Fibroblast of the aortic adventitia (primary cell): ENCODE data around the gene POLR3E. TPM values are rescaled to one million over a fixed set of nuclear protein-coding genes. Genes with fewer than 3 reads are reported as not detected.

Experiments
- DNase-seq: peaks from one replicate; pipeline ENCODE4 v3.0.0-alpha.2; 2010; ENCODE audit warnings: low read depth
- H3K4me3 ChIP-seq: 2 replicates; pipeline ENCODE4 v1.5.1; 2011; ENCODE audit warnings: low read depth, mild to moderate bottlenecking, control low read depth, low read length, moderate library complexity
- total RNA-seq: library from RNA; depleted of rRNA; stranded (reverse); fragments of >200 nt; gene quantifications from 2 replicates; pipeline ENCODE4 v1.2.3, GENCODE V29; 2012; ENCODE audit warnings: low replicate concordance
- TF ChIP-seq, protein P1 (sequence below): IDR thresholded peaks from 2 replicates; pipeline ENCODE4 v1.5.1; 2011; ENCODE audit warnings: mild to moderate bottlenecking, low read length, control low read depth, inconsistent platforms; ENCODE audit not compliant: insufficient read depth

POLR3E gene
- total RNA-seq, 1 donor = 29.5 TPM

DNA sequence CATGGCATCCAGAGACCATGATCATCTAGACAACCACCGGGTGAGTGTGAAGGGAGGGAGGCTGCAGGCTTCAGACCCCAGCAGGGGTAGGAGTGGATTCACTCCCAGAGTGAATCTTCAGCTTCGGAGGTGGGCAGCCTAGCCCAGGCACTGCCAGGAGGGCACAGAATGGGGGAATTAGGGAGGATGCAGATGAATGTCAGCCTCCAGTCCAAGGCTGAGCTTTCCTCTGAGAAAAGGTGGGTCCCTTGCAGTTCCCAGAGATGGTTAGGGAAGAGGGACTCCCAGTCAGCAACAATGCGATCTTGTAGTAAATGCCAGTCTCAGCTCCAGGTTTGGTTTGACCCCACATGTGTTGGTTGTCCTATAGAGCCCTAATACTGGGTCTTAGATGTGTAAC, 36.7 kb upstream of the POLR3E start:
- TF ChIP-seq, protein P1, sequence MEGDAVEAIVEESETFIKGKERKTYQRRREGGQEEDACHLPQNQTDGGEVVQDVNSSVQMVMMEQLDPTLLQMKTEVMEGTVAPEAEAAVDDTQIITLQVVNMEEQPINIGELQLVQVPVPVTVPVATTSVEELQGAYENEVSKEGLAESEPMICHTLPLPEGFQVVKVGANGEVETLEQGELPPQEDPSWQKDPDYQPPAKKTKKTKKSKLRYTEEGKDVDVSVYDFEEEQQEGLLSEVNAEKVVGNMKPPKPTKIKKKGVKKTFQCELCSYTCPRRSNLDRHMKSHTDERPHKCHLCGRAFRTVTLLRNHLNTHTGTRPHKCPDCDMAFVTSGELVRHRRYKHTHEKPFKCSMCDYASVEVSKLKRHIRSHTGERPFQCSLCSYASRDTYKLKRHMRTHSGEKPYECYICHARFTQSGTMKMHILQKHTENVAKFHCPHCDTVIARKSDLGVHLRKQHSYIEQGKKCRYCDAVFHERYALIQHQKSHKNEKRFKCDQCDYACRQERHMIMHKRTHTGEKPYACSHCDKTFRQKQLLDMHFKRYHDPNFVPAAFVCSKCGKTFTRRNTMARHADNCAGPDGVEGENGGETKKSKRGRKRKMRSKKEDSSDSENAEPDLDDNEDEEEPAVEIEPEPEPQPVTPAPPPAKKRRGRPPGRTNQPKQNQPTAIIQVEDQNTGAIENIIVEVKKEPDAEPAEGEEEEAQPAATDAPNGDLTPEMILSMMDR = no peak
- H3K4me3 ChIP-seq = no peak overlapping the region

GRCh38 chr16:22262460-22262859, 34.7 kb upstream of the POLR3E start:
- H3K4me3 ChIP-seq = no peak overlapping the region
- DNase-seq = peak; percentile 22
- TF ChIP-seq, protein P1 = no peak

More for the DNA sequence above, 36.7 kb upstream of the POLR3E start:
- DNase-seq = no peak

GRCh38 chr16:22264786-22265185, 32.4 kb upstream of the POLR3E start:
- no peak overlapping the region for H3K4me3 ChIP-seq
- DNase-seq = no peak
- TF ChIP-seq, protein P1 = no peak

- no peak overlapping the region for H3K4me3 ChIP-seq
- TF ChIP-seq, protein P1 = no peak
- no peak for DNase-seq
Observed at GRCh38 chr16:22265351-22265750, 31.9 kb upstream of the POLR3E start.

DNA sequence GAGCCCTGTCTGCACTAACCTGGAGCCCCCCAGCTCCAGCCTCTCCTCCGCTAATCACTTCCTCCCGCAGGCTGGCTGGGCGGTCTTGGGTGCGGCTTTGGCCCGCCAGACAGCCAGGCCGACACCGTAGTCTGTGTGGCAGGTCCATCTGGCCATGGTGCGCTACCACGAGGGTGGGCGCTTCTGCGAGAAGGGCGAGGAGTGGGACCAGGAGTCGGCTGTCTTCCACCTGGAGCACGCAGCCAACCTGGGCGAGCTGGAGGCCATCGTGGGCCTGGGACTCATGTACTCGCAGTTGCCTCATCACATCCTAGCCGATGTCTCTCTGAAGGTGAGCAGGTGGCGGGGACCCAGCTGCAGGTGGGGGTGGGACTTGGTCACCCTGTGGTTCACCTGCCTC, 30.7 kb upstream of the POLR3E start:
- TF ChIP-seq, protein P1 = no peak
- no peak overlapping the region for H3K4me3 ChIP-seq
- DNase-seq = no peak

DNA sequence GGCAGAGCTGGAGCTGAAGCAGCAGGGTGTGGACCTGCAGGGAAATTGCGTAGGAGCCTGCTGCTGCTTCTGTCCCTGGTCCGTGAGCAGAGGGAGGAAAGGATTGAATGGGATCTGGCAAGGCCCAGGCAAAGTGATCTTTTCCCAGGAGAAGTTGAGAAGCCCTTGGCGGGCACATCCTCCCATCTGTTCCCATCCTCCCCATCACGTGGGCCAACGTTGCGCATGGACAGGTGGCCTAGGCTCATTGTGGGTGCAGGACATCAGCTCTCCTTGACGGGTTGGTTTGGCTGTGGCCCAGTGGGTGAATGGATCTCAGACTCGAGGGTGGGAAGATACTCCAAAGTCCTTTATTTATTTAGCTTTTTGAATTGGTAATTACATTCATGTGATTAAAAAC, 29.4 kb upstream of the POLR3E start:
- TF ChIP-seq, protein P1 = no peak
- no peak overlapping the region for H3K4me3 ChIP-seq
- DNase-seq = no peak

- no peak overlapping the region for H3K4me3 ChIP-seq
- DNase-seq = peak; percentile 49
- TF ChIP-seq, protein P1 = no peak
Observed at GRCh38 chr16:22270525-22270924, 26.7 kb upstream of the POLR3E start.
